Cardiac fibroblast (primary cell): Measurements from ENCODE around the gene GSS.
"Not testable (repeated sequence)": the region's sequence is repeated elsewhere in the genome, so short reads cannot be mapped to it uniquely, and the experiment has no call there.

Experiments used
- DNase-seq, 2 donors: peaks; one replicate each; pipeline versions ENCODE4 v3.0.0 to v3.0.0-alpha.2; 2010; ENCODE audit warnings: low read depth in 2 of 2
- H3K4me3 ChIP-seq, 2 donors: replicated peaks in 1 of 2; 1 replicate in 1 of 2; 2 replicates in 1 of 2; pipeline ENCODE4 v1.5.1; 2011; ENCODE audit warnings: low read depth in 2 of 2, low read length in 2 of 2, mild to moderate bottlenecking in 2 of 2, moderate library complexity in 1 of 2
- TF ChIP-seq, protein P1 (sequence below): IDR thresholded peaks from one replicate; pipeline ENCODE4 v1.5.1; 2011; ENCODE audit warnings: low read depth, mild to moderate bottlenecking, low read length, inconsistent platforms

Gene GSS

DNA sequence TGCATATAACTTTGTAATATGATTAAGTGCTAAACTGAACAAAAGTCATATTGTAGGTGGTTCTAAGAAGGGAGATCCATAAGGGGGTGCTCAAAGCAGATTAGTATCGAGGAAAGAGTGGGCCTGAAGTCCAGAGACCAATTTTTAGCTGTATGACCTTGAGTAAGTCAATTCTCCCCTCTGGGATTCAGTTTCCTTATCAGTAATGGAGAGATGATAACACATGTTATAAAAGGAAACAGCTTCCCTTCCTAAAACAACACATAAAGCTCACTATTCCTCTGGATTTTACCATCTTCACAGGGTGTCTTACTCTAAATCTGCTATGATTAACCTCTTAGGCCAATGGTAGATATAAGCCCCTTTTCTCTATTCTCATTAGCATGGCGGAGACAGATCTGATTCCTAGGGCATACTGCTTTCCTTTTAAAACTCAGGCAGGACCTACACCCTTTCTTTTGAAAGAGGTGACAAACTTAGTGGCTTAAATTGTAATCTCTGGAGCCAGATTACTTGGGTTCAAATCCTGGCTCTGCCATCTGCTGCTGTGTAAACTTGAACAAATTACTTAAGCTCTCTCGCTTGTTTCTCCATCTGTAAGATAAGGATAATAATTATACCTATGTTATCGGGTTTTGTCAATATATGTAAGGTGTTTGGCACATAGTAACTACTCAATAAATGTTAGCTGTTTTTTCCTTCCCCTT is 39.7 kb downstream of the GSS start:
- no peak for DNase-seq
- TF ChIP-seq, protein P1, sequence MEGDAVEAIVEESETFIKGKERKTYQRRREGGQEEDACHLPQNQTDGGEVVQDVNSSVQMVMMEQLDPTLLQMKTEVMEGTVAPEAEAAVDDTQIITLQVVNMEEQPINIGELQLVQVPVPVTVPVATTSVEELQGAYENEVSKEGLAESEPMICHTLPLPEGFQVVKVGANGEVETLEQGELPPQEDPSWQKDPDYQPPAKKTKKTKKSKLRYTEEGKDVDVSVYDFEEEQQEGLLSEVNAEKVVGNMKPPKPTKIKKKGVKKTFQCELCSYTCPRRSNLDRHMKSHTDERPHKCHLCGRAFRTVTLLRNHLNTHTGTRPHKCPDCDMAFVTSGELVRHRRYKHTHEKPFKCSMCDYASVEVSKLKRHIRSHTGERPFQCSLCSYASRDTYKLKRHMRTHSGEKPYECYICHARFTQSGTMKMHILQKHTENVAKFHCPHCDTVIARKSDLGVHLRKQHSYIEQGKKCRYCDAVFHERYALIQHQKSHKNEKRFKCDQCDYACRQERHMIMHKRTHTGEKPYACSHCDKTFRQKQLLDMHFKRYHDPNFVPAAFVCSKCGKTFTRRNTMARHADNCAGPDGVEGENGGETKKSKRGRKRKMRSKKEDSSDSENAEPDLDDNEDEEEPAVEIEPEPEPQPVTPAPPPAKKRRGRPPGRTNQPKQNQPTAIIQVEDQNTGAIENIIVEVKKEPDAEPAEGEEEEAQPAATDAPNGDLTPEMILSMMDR: no peak
- H3K4me3 ChIP-seq: no peak overlapping the region

DNA sequence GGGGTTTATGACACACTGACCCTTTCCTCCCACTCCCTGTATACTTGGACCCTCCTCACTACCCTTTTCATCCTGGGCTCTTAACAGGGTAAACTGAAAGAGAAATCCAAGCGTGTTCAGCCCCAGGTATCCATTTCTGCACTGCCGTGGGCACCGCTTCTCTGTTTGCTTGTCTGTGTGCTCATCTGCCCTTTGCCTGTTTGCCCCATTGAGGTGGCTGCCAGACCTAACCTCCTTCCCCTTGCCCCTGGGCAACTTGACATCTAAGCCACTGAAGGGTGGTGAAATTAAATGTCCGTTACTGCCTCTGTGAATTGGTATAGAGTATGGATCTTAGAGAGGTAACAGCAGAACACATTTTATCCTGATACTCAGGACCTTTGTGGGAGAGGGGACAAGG is 40.5 kb downstream of the GSS start:
- no peak for DNase-seq
- H3K4me3 ChIP-seq: no peak overlapping the region
- TF ChIP-seq, protein P1: no peak

DNA sequence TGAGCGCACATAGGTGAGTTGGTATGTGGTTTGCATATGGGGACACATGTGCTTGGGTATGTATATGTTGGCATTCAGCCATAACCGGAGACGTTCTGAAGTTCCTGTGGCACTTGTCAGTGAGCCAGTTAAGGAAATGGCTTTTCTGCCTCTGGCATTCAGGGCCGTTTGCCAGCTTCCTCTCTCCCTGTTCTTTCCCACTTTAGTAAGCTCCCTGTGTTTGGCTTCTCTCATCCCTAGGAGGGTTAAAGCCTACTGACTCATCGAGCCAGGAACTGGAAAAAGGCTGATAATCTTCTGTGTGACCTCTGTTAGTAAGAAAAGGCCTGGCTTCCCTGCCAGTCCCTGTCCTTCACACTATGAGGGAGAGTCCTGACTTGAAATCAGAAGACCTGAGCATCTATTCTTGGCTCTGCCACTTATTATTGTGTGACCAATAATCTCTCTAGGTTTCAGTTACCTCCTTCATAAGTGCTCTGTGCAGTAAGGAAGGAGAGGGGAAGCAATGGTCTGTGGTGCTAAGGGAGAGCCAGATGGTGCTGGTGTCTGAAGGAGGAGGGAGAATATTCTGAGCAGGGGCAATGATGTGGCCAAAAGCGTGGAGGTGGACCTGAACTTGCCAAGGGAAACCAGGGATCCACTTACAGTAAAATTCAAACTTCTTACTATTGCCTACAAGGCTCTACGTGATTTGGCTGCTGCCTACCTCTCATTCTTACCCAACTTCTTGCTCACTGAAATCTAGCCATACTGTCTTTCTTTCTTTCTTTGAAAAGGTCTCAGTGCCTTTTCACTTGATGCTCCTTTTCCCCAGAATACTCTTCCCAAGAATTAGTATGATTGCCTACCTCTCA is 47.8 kb downstream of the GSS start:
- TF ChIP-seq, protein P1: no peak
- peak; percentile 74 to 89 for DNase-seq
- H3K4me3 ChIP-seq: no peak overlapping the region

DNA sequence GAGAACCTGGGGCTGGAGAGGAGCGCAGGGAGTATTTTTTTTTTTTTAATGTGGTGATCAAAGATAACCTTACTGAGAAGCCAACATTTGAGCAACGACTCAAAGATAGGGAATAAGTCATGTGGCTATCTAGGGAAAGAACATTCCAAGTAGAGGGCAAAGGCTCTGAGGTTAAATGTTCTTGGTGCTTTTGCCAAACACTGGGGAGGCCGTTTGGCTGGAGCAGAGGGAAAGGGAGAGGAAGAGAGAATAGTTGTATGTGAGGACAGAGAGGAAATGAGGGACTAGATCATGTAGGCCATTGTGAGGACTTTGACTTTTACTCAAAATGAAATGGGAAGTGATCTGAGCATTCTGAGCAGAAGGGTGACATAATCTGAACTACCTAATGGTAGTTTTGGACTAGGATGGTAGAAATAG is 51.4 kb downstream of the GSS start:
- no peak overlapping the region for H3K4me3 ChIP-seq
- TF ChIP-seq, protein P1: no peak
- DNase-seq: peak in 1 of 2 donors; percentile 53

DNA sequence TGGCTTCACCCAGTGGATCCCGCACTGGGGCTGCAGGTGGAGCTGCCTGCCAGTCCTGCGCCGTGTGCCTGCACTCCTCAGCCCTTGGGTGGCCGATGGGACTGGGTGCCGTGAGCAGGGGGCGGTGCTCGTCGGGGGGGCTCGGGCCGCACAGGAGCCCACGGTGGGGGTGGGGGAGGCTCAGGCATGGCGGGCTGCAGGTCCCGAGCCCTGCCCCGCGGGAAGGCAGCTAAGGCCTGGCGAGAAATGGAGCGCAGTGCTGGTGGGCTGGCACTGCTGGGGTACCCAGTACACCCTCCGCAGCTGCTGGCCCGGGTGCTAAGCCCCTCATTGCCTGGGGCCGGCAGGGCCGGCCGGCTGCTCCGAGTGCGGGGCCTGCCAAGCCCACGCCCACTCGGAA is 56.9 kb downstream of the GSS start:
- not testable (repeated sequence) for DNase-seq, H3K4me3 ChIP-seq

DNA sequence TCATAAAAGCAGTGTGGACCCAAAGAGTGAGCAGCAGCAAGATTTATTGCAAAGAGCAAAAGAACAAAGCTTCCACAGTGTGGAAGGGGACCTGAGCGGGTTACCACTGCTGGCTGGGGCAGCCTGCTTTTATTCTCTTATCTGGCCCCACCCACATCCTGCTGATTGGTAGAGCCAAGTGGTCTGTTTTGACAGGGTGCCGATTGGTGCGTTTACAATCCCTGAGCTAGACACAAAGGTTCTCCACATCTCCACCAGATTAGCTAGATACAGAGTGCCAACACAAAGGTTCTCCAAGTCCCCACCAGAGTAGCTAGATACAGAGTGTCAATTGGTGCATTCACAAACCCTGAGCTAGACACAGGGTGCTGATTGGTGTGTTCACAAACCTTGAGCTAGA is 57.5 kb downstream of the GSS start:
- not testable (repeated sequence) for DNase-seq, H3K4me3 ChIP-seq

DNA sequence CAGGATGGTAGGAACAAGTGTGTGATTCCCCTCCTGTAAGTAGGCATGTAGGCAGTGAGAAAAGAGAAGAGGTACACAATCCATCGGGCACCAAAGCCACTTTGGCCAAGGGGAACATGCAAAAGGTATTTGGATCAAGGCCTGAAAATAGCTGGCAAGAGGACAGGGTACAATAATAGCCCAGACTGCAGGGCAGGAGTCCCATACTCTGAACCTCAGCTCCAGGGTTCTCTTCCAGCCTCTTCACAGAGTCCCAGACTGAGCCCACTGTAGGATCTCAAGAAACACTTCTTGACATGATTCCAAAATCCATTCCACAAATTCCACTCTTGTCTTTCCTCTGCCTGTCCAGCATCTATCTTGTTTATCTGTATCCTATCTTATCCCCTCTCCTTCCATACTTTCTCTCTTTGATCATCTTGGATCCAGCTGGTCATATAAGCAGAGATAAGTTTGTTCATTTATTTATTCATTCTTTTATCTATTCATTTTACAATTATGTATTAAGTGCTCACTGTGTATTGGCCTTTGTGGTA is 59.5 kb downstream of the GSS start:
- H3K4me3 ChIP-seq: no peak overlapping the region
- DNase-seq: peak in 1 of 2 donors; percentile 44
- TF ChIP-seq, protein P1: no peak
